Frontal cortex (tissue), 4 donors: ENCODE results near the gene PPM1D. TPM values are rescaled to one million over a fixed set of nuclear protein-coding genes. Genes with fewer than 3 reads are reported as not detected.
A peak's percentile ranks its signal among the peaks of the same experiment; 100 is the strongest.

ENCODE experiments used
- DNase-seq, 2 donors: peaks; one replicate each; pipeline ENCODE4 v3.0.0; 2012; ENCODE audit warnings: low spot score in 2 of 2
- FAIRE-seq: peaks from 2 replicates; lab custom pipeline; 2012; peaks lifted over from hg19 to GRCh38; lab: Jason Lieb, UNC
- total RNA-seq: library from RNA; depleted of rRNA; stranded (reverse); fragments of >200 nt; gene quantifications from one replicate; pipeline ENCODE4 v1.2.3, GENCODE V29; 2014
- donor health status: control.
- donor health status: control.
- donor health status: control.

The PPM1D gene
- total RNA-seq, 1 donor from 2014 or later: 13.0 TPM

DNA sequence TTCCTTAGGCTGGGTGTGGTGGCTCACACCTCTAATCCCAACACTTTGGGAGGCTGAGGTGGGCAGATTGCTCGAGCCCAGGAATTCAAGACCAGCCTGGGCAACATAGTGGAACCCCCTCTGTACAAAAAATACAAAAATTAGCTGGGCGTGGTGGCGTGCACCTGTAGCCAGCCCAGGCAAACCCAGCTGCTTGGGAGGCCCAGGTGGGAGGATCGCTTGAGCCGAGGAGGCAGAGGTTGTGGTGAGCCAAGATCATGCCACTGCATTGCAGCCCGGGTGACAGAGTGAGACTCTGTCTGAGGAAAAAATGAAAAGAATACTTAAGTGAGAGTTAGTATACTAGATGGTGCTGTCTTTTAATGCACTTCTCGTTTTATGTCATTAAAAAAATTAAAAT, 15.1 kb downstream of the PPM1D start:
- FAIRE-seq (no peak), DNase-seq (no peak)

- no peak for DNase-seq
- no peak for FAIRE-seq
Measured at GRCh38 chr17:60615840-60616239, 15.8 kb downstream of the PPM1D start.

- FAIRE-seq: no peak
- no peak for DNase-seq
Measured at GRCh38 chr17:60618080-60618479, 18.1 kb downstream of the PPM1D start.

- DNase-seq (no peak), FAIRE-seq (no peak)
Measured at GRCh38 chr17:60618854-60619526, 19.0 kb downstream of the PPM1D start.

- DNase-seq: no peak
- no peak for FAIRE-seq
Measured at GRCh38 chr17:60622961-60623360, 23.0 kb downstream of the PPM1D start.

GRCh38 chr17:60623415-60623814, 23.4 kb downstream of the PPM1D start:
- FAIRE-seq (no peak), DNase-seq (no peak)

- FAIRE-seq (no peak), DNase-seq (no peak)
Measured at GRCh38 chr17:60627124-60627523, 27.1 kb downstream of the PPM1D start.

DNA sequence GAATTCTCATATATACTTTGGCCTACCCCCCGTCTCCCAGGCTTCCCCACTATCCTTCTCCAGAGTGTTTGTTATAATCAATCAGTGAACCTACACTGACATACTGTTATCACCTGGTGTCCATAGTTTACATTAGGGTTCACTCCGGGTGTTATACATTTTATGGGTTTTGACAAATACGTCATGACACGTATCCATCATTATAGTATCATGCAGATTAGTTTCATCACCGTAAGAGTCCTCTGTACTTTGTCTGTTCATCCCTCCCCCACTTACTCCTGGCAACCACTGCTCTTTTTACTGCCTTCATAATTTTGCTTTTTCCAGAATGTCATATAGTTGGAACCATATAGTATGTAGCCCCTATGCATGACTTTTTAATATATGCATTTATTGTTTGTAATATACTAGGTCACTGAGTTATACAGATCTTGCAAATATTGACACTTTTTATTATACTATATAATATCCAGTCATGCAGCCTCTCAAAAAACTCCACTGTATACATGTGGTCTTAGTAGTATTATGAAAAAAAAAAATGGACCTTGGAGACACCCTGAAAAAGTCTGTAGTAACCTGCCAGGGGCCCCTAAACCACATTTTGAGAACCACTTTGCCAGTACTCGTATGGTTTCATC, 28.4 kb downstream of the PPM1D start:
- DNase-seq (no peak), FAIRE-seq (no peak)

- DNase-seq (no peak), FAIRE-seq (no peak)
Measured at GRCh38 chr17:60629120-60629519, 29.1 kb downstream of the PPM1D start.

- FAIRE-seq (no peak), DNase-seq (no peak)
Measured at GRCh38 chr17:60630352-60630751, 30.4 kb downstream of the PPM1D start.

- DNase-seq: no peak
Measured at GRCh38 chr17:60631119-60631518, 31.1 kb downstream of the PPM1D start.

GRCh38 chr17:60637683-60638082, 37.7 kb downstream of the PPM1D start:
- DNase-seq (no peak), FAIRE-seq (no peak)

More at GRCh38 chr17:60631119-60631518, 31.1 kb downstream of the PPM1D start:
- FAIRE-seq: no peak

GRCh38 chr17:60639019-60639330, 39.0 kb downstream of the PPM1D start:
- DNase-seq (no peak), FAIRE-seq (no peak)

DNA sequence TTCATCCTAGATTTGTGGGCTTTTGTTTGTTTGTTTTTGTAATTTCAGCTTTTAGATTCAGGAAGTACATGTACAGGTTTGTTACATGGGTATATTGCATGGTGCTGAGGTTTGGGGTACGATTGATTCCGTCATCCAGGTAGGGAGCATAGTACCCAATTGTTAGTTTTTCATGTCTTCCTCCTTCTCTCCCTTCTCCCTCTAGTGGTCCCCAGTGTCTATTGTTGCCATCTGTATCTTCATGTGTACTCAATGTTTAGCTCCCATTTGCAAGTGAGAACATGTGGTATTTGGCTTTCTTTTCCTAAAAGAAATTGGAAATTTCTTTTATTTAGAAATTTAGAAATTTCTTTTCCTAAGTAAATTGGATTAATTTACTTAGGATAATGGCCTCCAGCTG, 40.5 kb downstream of the PPM1D start:
- DNase-seq: no peak
- no peak for FAIRE-seq

- no peak for FAIRE-seq
Measured at GRCh38 chr17:60641126-60641525, 41.1 kb downstream of the PPM1D start.

DNA sequence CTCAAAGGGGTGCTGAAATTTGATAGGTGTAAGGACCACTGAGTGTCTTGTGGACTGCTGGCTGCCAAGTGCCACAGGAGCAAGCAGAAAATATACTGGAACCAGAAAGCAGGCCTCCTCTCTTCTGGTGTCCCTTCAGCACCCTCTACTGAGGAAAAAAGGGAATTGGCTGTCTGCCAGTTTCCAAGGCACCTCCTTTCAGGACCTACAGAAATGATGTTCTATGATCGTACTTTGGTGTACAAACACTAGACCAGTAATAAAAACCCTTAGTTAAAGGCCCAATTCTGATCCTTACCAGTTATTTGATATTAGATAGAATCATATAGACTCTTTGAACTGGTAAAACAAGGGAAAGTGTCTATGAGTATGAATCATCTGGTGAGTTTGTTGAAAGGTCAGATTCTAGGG, 41.8 kb downstream of the PPM1D start:
- no peak for FAIRE-seq
- peak; percentile 46 to 51 for DNase-seq

More at GRCh38 chr17:60641126-60641525, 41.1 kb downstream of the PPM1D start:
- no peak for DNase-seq

GRCh38 chr17:60645918-60646523, 46.0 kb downstream of the PPM1D start:
- DNase-seq (no peak), FAIRE-seq (no peak)

- FAIRE-seq (no peak), DNase-seq (no peak)
Measured at GRCh38 chr17:60646701-60647100, 46.7 kb downstream of the PPM1D start.

DNA sequence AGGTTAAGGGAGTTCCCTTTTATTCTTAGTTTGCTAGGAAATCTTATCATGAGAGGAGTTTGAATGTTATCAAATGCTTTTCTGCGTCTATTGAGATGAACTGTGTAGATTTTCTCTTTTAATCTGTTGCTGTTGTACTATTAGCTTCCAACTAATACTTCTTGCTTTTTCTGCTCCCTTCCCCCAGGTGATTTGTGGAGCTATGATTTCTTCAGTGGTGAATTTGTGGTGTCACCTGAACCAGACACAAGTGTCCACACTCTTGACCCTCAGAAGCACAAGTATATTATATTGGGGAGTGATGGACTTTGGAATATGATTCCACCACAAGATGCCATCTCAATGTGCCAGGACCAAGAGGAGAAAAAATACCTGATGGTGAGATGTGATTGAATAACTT, 47.7 kb downstream of the PPM1D start:
- no peak for DNase-seq
- no peak for FAIRE-seq

DNA sequence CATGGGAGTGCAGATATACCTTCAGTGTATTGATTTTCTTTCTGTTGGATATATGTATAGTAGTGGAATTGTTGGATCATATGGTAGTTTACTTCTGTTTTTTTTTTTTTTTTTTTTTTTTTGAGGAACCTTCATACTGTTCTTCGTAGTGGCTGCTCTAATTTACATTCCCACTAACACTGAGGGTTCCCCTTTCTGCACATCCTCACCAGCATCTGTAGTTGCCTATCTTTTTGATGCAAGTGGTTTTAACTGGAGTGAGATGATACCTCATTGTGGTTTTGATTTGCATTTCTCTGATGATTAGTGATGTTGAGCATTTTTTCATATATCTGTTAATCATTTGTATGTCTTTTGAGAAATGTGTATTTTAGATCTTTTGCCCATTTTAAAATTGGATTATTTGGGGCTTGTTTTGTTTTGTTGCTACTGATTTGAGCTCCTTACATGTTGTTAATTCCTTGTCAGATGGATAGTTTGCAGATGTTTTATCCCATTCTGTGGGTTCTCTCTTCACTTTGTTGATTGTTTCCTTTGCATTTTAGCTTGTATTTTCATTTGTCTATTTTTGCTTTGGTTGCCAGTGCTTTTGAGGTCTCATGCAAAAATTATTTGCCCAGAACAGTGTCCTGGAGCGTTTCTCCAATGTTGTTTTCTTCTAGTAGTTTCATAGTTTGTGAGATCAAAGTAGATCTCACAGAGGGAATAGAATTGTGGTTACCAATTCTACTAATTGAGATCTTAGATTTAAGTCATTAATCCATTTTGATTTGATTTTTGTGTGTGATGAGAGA, 52.7 kb downstream of the PPM1D start:
- no peak for FAIRE-seq

DNA sequence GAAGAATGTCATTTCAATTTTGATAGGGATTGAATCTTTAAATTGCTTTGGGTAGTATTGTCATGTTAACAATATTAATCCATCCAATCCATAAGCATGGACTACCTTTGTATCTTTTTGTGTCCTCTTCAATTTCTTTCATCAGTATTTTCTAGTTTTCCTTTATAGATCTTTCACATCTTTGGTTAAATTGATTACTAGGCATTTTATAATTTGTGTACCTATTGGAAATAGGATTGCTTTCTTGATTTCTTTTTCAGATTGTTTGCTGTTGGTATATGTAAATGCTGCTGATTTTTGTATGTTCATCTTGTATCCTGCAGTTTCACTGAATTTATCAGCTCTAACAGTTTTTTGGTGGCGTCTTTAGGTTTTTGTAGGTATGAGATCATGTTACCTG, 53.6 kb downstream of the PPM1D start:
- no peak for FAIRE-seq

More for the DNA sequence above, 52.7 kb downstream of the PPM1D start:
- no peak for DNase-seq

More for the DNA sequence above, 53.6 kb downstream of the PPM1D start:
- no peak for DNase-seq
